ENCODE data around the gene SLC25A39.

DNA sequence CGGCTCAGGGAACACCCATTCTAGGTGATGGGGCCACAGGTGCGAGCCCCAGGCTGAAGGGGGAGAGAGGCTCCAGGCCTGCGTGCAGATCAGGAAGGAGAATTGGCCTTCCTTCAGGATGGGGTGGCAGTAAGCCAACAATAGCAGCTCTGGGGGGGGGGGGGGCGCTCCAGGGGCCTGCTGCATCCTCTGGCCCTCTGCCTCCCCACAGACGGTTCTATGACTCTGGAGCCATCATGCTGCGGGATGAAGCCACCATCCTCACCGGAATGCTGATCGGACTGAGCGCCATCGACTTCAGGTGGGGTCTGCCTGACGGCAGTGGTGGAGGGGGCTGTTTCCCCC is 10.1 kb downstream of the SLC25A39 start:
- TF ChIP-seq, protein P1, sequence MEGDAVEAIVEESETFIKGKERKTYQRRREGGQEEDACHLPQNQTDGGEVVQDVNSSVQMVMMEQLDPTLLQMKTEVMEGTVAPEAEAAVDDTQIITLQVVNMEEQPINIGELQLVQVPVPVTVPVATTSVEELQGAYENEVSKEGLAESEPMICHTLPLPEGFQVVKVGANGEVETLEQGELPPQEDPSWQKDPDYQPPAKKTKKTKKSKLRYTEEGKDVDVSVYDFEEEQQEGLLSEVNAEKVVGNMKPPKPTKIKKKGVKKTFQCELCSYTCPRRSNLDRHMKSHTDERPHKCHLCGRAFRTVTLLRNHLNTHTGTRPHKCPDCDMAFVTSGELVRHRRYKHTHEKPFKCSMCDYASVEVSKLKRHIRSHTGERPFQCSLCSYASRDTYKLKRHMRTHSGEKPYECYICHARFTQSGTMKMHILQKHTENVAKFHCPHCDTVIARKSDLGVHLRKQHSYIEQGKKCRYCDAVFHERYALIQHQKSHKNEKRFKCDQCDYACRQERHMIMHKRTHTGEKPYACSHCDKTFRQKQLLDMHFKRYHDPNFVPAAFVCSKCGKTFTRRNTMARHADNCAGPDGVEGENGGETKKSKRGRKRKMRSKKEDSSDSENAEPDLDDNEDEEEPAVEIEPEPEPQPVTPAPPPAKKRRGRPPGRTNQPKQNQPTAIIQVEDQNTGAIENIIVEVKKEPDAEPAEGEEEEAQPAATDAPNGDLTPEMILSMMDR (IDR thresholded peaks at IDR 0.05), result no peak
- TF ChIP-seq POLR2A (IDR thresholded peaks at IDR 0.05), result no peak

Measured in adrenal gland (tissue), 5 donors.